H1 (cell line): ENCODE data around the gene AVL9.

Experiments used
- CBX5 ChIP-seq: fragments of 300-800, 300-1000 bp; sonication (generic); IDR thresholded peaks from 2 replicates; pipeline ENCODE4 v1.7.1; 2016; ENCODE audit warnings: antibody characterized with exemption, low read length, low read depth
- CEBPB ChIP-seq: IDR thresholded peaks from 2 replicates; pipeline ENCODE4 v1.6.1; 2012; ENCODE audit warnings: low read depth, low read length
- CHD2 ChIP-seq: IDR thresholded peaks from 2 replicates; pipeline ENCODE4 v1.6.1; 2012; ENCODE audit warnings: low read length, improper control_type of control experiment
- CTCF ChIP-seq, 3 experiments: IDR thresholded peaks; 1 replicate in 2 of 3; 2 replicates in 1 of 3; pipeline versions ENCODE4 v1.5.1 to v1.6.1; 2011; ENCODE audit warnings: low read length in 3 of 3, mild to moderate bottlenecking in 3 of 3, inconsistent platforms in 2 of 3, low read depth in 1 of 3, moderate library complexity in 1 of 3; ENCODE audit not compliant: insufficient read depth in 1 of 3; ENCODE audit errors: control extremely low read depth in 1 of 3
- EGR1 ChIP-seq: IDR thresholded peaks from 2 replicates; pipeline ENCODE4 v1.6.1; 2011; ENCODE audit warnings: low read depth, low read length, borderline replicate concordance
- EZH2 ChIP-seq: fragments of 200-600 bp; sonication (generic); IDR thresholded peaks from 2 replicates; pipeline ENCODE4 v1.7.1; 2012; ENCODE audit warnings: low read depth, mild to moderate bottlenecking, moderate library complexity, low read length, inconsistent platforms; ENCODE audit not compliant: severe bottlenecking
- HDAC2 ChIP-seq, 2 experiments: fragments of 300-600 bp in 1 of 2; sonication (generic) in 1 of 2; IDR thresholded peaks; 2 replicates each; pipeline ENCODE4 v1.6.1; 2011 to 2012; ENCODE audit warnings: low read depth in 2 of 2, low read length in 2 of 2, mild to moderate bottlenecking in 2 of 2, moderate library complexity in 2 of 2, borderline replicate concordance in 1 of 2, inconsistent platforms in 1 of 2
- POLR2A ChIP-seq, 2 experiments: IDR thresholded peaks; 1 replicate in 1 of 2; 2 replicates in 1 of 2; pipeline ENCODE4 v1.6.1; 2011; ENCODE audit warnings: low read depth in 2 of 2, low read length in 2 of 2, mild to moderate bottlenecking in 2 of 2; ENCODE audit errors: control extremely low read depth in 1 of 2
- POLR2AphosphoS5 ChIP-seq: IDR thresholded peaks from 2 replicates; pipeline ENCODE4 v1.6.1; 2011; ENCODE audit warnings: low read depth, low read length
- YY1 ChIP-seq: IDR thresholded peaks from 2 replicates; pipeline ENCODE4 v1.6.1; 2011; ENCODE audit warnings: low read depth, mild to moderate bottlenecking, low read length

DNA sequence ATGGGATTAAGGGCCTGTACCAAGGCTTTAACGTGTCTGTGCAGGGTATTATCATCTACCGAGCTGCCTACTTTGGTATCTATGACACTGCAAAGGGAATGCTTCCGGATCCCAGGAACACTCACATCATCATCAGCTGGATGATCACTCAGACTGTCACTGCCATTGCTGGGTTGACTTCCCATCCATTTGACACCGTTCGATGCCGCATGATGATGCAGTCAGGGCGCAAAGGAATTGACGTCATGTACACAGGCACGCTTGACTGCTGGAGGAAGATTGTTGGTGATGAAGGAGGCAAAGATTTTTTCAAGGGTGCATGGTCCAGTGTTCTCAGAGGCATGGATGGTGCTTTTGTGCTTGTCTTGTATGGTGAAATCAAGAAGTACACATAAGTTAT is 23.3 kb upstream of the AVL9 start:
- TF ChIP-seq EZH2 (no peak), YY1 (no peak), POLR2A (IDR thresholded peaks at IDR 0.05; ENCODE audit: control extremely low read depth in 1 of 2, low read depth in 2 of 2, low read length in 2 of 2) (no peak), CBX5 (no peak), HDAC2 (IDR thresholded peaks at IDR 0.05; ENCODE audit: borderline replicate concordance in 1 of 2, low read depth in 2 of 2, low read length in 2 of 2) (no peak), CHD2 (no peak), CTCF (IDR thresholded peaks at IDR 0.05; ENCODE audit: control extremely low read depth in 1 of 3, insufficient read depth in 1 of 3, low read depth in 1 of 3, low read length in 3 of 3) (no peak), CEBPB (no peak), EGR1 (no peak), POLR2AphosphoS5 (no peak)
